Ishikawa (cell line): ENCODE results near the gene TAT.

Experiments used
- EP300 ChIP-seq: IDR thresholded peaks from 2 replicates; pipeline ENCODE4 v1.6.1; 2012; ENCODE audit warnings: borderline replicate concordance
- FOXM1 ChIP-seq: IDR thresholded peaks from 2 replicates; pipeline ENCODE4 v1.6.1; 2012; ENCODE audit warnings: low read depth, borderline replicate concordance
- MAX ChIP-seq: IDR thresholded peaks from 2 replicates; pipeline ENCODE4 v1.6.1; 2012
- NFIC ChIP-seq: IDR thresholded peaks from 2 replicates; pipeline ENCODE4 v1.6.1; 2012
- RAD21 ChIP-seq: IDR thresholded peaks from 2 replicates; pipeline ENCODE4 v1.6.1; 2012; ENCODE audit warnings: low read depth
- REST ChIP-seq: IDR thresholded peaks from 2 replicates; pipeline ENCODE4 v1.6.1; 2012; ENCODE audit warnings: low read depth, mild to moderate bottlenecking
- TCF12 ChIP-seq: IDR thresholded peaks from 2 replicates; pipeline ENCODE4 v1.6.1; 2012; ENCODE audit warnings: low read depth
- TEAD4 ChIP-seq: IDR thresholded peaks from 2 replicates; pipeline ENCODE4 v1.6.1; 2012

DNA sequence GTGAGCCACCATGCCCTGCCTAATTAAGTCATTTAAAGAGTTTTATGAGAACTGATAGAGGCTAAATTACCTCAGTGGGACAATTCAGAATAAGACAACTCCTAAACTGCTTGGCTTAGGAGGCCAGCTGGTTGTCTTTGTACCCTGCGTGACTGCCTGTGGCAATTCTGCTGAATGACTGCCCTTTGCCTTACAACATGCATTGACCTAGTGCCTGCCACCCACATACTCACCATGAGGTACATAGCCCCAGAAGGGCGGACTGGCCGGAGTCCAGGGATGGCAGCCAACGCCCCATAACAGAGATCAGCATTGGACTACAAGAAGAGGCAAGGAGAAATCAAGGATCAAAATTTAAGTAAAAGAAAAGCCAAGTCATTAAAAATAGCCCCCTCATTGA lies 7.3 kb downstream of the TAT start:
- no peak for TF ChIP-seq TEAD4
- TF ChIP-seq EP300, result no peak
- no peak for TF ChIP-seq RAD21
- no peak for TF ChIP-seq NFIC
- no peak for TF ChIP-seq REST
- no peak for TF ChIP-seq FOXM1
- TF ChIP-seq TCF12, result no peak
- TF ChIP-seq MAX, result no peak
